ENCODE data around the gene TANC2. TPM values are rescaled to one million over a fixed set of nuclear protein-coding genes. Genes with fewer than 3 reads are reported as not detected.

TANC2 gene
- total RNA-seq, 1 donor from 2014 or later: 86.9 TPM

DNA sequence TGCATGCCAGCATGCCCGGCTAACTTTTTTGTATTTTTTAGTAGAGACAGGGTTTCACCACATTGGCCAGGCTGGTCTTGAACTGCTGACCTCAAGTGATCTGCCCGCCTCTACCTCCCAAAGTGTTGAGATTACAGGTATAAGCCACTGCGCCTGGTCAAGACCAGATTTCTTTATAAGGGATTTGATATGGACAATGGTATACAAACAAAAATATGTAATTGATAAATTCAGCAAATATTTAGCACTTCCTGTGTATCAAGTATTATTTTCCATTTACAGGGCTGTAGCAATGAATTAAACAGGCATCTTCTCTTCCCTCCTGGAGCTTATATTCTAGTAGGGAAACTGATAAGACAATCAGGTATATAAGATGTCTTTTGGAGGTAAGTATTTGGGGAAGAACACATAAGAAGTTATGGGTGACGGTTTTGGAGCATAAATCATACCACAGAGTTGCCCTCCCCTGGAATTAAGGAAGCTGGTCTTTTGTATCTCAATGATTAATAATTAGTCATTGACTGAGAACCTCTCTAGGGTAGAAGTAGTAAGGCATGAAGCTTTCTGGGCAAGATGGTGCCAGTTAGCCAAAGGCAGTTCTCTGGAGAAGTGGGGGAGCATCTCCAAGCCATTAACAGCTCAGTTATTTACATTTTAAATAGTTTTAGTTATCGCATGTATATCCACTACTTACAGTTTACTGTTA is 35.8 kb downstream of the TANC2 start:
- DNase-seq (ENCODE audit: low spot score): no peak

DNA sequence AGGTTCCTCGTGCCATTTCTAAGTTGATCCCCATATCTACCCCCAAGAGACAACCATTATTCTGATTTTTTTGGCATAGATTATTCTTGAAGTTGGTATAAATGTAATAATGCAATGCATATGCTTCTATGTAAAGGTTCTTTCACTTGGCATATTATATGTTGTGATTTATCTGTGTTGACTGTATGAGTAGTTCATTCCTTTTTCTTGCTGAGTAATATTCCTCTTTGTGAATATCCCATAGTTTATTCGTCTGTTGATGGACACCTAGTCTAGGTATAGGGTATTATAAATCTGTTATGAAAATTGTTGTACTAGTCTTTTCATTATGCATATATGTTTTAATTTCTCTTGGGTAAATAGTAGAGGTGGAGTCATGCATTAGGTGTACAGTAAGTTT is 36.6 kb downstream of the TANC2 start:
- DNase-seq (ENCODE audit: low spot score): no peak

DNA sequence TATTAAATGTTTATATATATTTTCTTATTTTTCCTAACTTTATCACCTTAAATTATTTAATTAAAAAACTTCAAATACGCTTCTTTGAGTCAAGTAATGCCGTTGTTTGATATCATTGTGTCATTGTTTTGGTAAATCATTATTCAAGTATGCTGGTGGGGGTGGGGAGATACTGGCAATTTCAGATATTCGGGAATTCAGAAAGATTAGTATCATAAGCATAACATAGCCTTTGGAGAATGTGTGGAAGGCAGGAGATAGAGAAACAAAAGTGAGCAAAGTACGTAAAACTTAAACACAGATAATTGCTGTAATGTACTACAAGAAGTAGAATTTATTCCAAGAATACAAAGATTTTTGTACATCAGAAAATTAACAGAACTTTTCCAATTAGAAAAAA is 49.8 kb downstream of the TANC2 start:
- DNase-seq (ENCODE audit: low spot score): no peak

Other genes with a start within 250 kb of the TANC2 start
- gene MARCHF10, start 157.9 kb upstream of the TANC2 start, total RNA-seq (ENCODE audit: insufficient read depth, low replicate concordance): 0.96 TPM